ENCODE results near the gene PRKAB1. TPM values are rescaled to one million over a fixed set of nuclear protein-coding genes. Genes with fewer than 3 reads are reported as not detected.
A peak's percentile ranks its signal among the peaks of the same experiment; 100 is the strongest.
"Not testable (repeated sequence)": the region's sequence is repeated elsewhere in the genome, so short reads cannot be mapped to it uniquely, and the experiment has no call there.

Gene PRKAB1
- total and polyA plus RNA-seq, 8 donors = 31.8 to 88.3 (median 80.9) TPM

- Histone ChIP-seq H3K27me3 (no peaks in the 10 kb centered on the region), H3K9me3 (peaks cover 0 to 15% of the 10 kb centered on the region in 2 donors), H3K4me3 (no peak overlapping the region), H3K36me3 (no peaks in the 10 kb centered on the region), H3K27ac (no peak overlapping the region), H3K4me1 (no peaks in the 10 kb centered on the region)
- intact Hi-C loops (cut with DNase I) = no loop called here
- ATAC-seq (peak; percentile 47), DNase-seq (no peak)
- TF ChIP-seq CTCF (IDR thresholded peaks at IDR 0.05) = peak; percentile 59 to 75
Measured at GRCh38 chr12:119649202-119649808, 18.6 kb upstream of the PRKAB1 start.

GRCh38 chr12:119652665-119653064 is 15.3 kb upstream of the PRKAB1 start:
- no peak for DNase-seq
- no peak overlapping the region for H3K27ac ChIP-seq
- peaks cover 0 to 20% of the 10 kb centered on the region in 2 donors for H3K9me3 ChIP-seq
- TF ChIP-seq CTCF (IDR thresholded peaks at IDR 0.05) = no peak
- H3K36me3 ChIP-seq = no peaks in the 10 kb centered on the region
- H3K4me1 ChIP-seq = no peaks in the 10 kb centered on the region
- no peak overlapping the region for H3K4me3 ChIP-seq
- intact Hi-C loops (cut with DNase I) = no loop called here
- no peaks in the 10 kb centered on the region for H3K27me3 ChIP-seq
- no peak for ATAC-seq

- H3K9me3 ChIP-seq = peaks cover 0 to 20% of the 10 kb centered on the region in 2 donors
- H3K27me3 ChIP-seq; H3K4me3 ChIP-seq; ATAC-seq; DNase-seq; H3K4me1 ChIP-seq; H3K36me3 ChIP-seq; intact Hi-C loops (cut with DNase I); H3K27ac ChIP-seq: not testable (repeated sequence)
Measured at GRCh38 chr12:119657001-119657400, 10.9 kb upstream of the PRKAB1 start.

GRCh38 chr12:119658166-119658565 is 9.8 kb upstream of the PRKAB1 start:
- ATAC-seq; H3K27ac ChIP-seq; H3K4me3 ChIP-seq; DNase-seq; H3K27me3 ChIP-seq; H3K4me1 ChIP-seq; intact Hi-C loops (cut with DNase I); H3K36me3 ChIP-seq: not testable (repeated sequence)
- peaks cover 0 to 16% of the 10 kb centered on the region in 2 donors for H3K9me3 ChIP-seq

GRCh38 chr12:119659289-119659897 is 8.5 kb upstream of the PRKAB1 start:
- Histone ChIP-seq H3K4me3 (no peak overlapping the region), H3K36me3 (no peaks in the 10 kb centered on the region), H3K4me1 (no peaks in the 10 kb centered on the region), H3K27ac (no peak overlapping the region), H3K27me3 (no peaks in the 10 kb centered on the region), H3K9me3 (peaks cover 0 to 4% of the 10 kb centered on the region in 2 donors)
- intact Hi-C loops (cut with DNase I) = no loop called here
- peak; percentile 89 for TF ChIP-seq CTCF (IDR thresholded peaks at IDR 0.05)
- DNase-seq (peak in 1 of 4 donors; percentile 34), ATAC-seq (peak; percentile 77)

- no peaks in the 10 kb centered on the region for H3K4me1 ChIP-seq
- no peak for TF ChIP-seq CTCF (IDR thresholded peaks at IDR 0.05)
- H3K4me3 ChIP-seq = no peak overlapping the region
- H3K27me3 ChIP-seq = no peaks in the 10 kb centered on the region
- H3K36me3 ChIP-seq = no peaks in the 10 kb centered on the region
- intact Hi-C loops (cut with DNase I) = no loop called here
- DNase-seq (no peak), ATAC-seq (no peak)
- no peak overlapping the region for H3K27ac ChIP-seq
- H3K9me3 ChIP-seq = no peaks in the 10 kb centered on the region
Measured at GRCh38 chr12:119660076-119660475, 7.9 kb upstream of the PRKAB1 start.

Measured in left lung (tissue), 10 donors.